Neuronal stem cell (in vitro differentiated cells): ENCODE results near the gene MAPK8IP2.
A peak's percentile ranks its signal among the peaks of the same experiment; 100 is the strongest.

ENCODE experiments used
- DNase-seq: peaks from one replicate; pipeline ENCODE4 v3.0.0-alpha.2; 2013; ENCODE audit warnings: low spot score
- H2AFZ ChIP-seq: one replicate; pipeline ENCODE4 v1.6.1; 2013; ENCODE audit warnings: mild to moderate bottlenecking, low read length, inconsistent platforms
- H2AK5ac ChIP-seq: 2 replicates; pipeline ENCODE4 v1.6.1; 2013; ENCODE audit warnings: low read depth, mild to moderate bottlenecking, inconsistent platforms, low read length, moderate library complexity, mixed read lengths
- H2BK120ac ChIP-seq: 2 replicates; pipeline ENCODE4 v1.6.1; 2013; ENCODE audit warnings: low read depth, mild to moderate bottlenecking, inconsistent platforms, low read length, moderate library complexity, mixed read lengths
- H2BK12ac ChIP-seq: one replicate; pipeline ENCODE4 v1.6.1; 2013; ENCODE audit warnings: low read length, inconsistent platforms
- H2BK15ac ChIP-seq: 2 replicates; pipeline ENCODE4 v1.6.1; 2013; ENCODE audit warnings: mild to moderate bottlenecking, low read length, inconsistent platforms, mixed read lengths
- H2BK5ac ChIP-seq: one replicate; pipeline ENCODE4 v1.6.1; 2013; ENCODE audit warnings: inconsistent platforms, mild to moderate bottlenecking, low read length, moderate library complexity
- H3K14ac ChIP-seq: one replicate; pipeline ENCODE4 v1.6.1; 2013; ENCODE audit warnings: low read length, inconsistent platforms
- H3K18ac ChIP-seq: 2 replicates; pipeline ENCODE4 v1.6.1; 2013; ENCODE audit warnings: low read length, inconsistent platforms
- H3K23ac ChIP-seq: 2 replicates; pipeline ENCODE4 v1.6.1; 2013; ENCODE audit warnings: low read depth, mild to moderate bottlenecking, mixed read lengths, low read length, inconsistent platforms; ENCODE audit not compliant: poor library complexity
- H3K27ac ChIP-seq: replicated peaks from 3 replicates; pipeline ENCODE4 v1.5.1; 2013; ENCODE audit warnings: low read length, inconsistent platforms
- H3K27me3 ChIP-seq, 3 experiments: 2 replicates each; pipeline ENCODE4 v1.6.1; 2013; ENCODE audit warnings: low read length in 3 of 3, mild to moderate bottlenecking in 2 of 3, inconsistent platforms in 1 of 3, low read depth in 1 of 3, mixed read lengths in 1 of 3, moderate library complexity in 1 of 3; ENCODE audit not compliant: control insufficient read depth in 3 of 3, insufficient read depth in 3 of 3
- H3K36me3 ChIP-seq, 2 donors: replicated peaks in 1 of 2; 2 replicates each; pipeline ENCODE4 v1.6.1; 2013; ENCODE audit warnings: low read length in 2 of 2; ENCODE audit not compliant: control insufficient read depth in 2 of 2, insufficient read depth in 2 of 2
- H3K4ac ChIP-seq: 2 replicates; pipeline ENCODE4 v1.6.1; 2013; ENCODE audit warnings: inconsistent platforms, mild to moderate bottlenecking, low read length, moderate library complexity
- H3K4me1 ChIP-seq, 2 donors: 1 replicate in 1 of 2; 2 replicates in 1 of 2; pipeline ENCODE4 v1.6.1; 2013; ENCODE audit warnings: low read length in 2 of 2, low read depth in 1 of 2; ENCODE audit not compliant: control insufficient read depth in 2 of 2, insufficient read depth in 1 of 2
- H3K4me2 ChIP-seq: one replicate; pipeline ENCODE4 v1.6.1; 2013; ENCODE audit warnings: mild to moderate bottlenecking, low read length, inconsistent platforms; ENCODE audit not compliant: insufficient read depth, poor library complexity, severe bottlenecking
- H3K4me3 ChIP-seq, 2 donors: 2 replicates each; pipeline ENCODE4 v1.5.1; 2013; ENCODE audit warnings: low read length in 2 of 2, mild to moderate bottlenecking in 2 of 2, inconsistent platforms in 1 of 2, moderate library complexity in 1 of 2
- H3K79me1 ChIP-seq: one replicate; pipeline ENCODE4 v1.6.1; 2013; ENCODE audit warnings: low read depth, mild to moderate bottlenecking, inconsistent platforms, low read length, moderate library complexity
- H3K9ac ChIP-seq: one replicate; pipeline ENCODE4 v1.6.1; 2013; ENCODE audit warnings: mild to moderate bottlenecking, low read depth, low read length, inconsistent platforms; ENCODE audit not compliant: poor library complexity
- H3K9me3 ChIP-seq, 2 donors: replicated peaks in 1 of 2; 2 replicates each; pipeline versions ENCODE3 to v1.6.1; 2013; ENCODE audit warnings: low read length in 2 of 2, mild to moderate bottlenecking in 2 of 2, inconsistent platforms in 1 of 2, low read depth in 1 of 2, mixed read lengths in 1 of 2, moderate library complexity in 1 of 2; ENCODE audit not compliant: control insufficient read depth in 2 of 2, insufficient read depth in 1 of 2
- H4K8ac ChIP-seq: one replicate; pipeline ENCODE4 v1.6.1; 2013; ENCODE audit warnings: low read depth, mild to moderate bottlenecking, inconsistent platforms, low read length, moderate library complexity
- H4K91ac ChIP-seq: one replicate; pipeline ENCODE4 v1.6.1; 2013; ENCODE audit warnings: low read length, low read depth, mild to moderate bottlenecking, inconsistent platforms; ENCODE audit not compliant: poor library complexity
- WGBS, 2 donors: extraction: QIAGEN DNeasy Blood & Tissue Kit; methylation state at CpG; one replicate each; pipeline ENCODE4 v1.1.7; 2013; ENCODE audit warnings: missing lambda C conversion rate in 2 of 2, mixed read lengths in 1 of 2; ENCODE audit not compliant: insufficient read length in 2 of 2, insufficient replicate concordance in 1 of 2; ENCODE audit errors: extremely low coverage in 2 of 2; 5-methylcytosine and 5-hydroxymethylcytosine counted together

MAPK8IP2 gene

DNA sequence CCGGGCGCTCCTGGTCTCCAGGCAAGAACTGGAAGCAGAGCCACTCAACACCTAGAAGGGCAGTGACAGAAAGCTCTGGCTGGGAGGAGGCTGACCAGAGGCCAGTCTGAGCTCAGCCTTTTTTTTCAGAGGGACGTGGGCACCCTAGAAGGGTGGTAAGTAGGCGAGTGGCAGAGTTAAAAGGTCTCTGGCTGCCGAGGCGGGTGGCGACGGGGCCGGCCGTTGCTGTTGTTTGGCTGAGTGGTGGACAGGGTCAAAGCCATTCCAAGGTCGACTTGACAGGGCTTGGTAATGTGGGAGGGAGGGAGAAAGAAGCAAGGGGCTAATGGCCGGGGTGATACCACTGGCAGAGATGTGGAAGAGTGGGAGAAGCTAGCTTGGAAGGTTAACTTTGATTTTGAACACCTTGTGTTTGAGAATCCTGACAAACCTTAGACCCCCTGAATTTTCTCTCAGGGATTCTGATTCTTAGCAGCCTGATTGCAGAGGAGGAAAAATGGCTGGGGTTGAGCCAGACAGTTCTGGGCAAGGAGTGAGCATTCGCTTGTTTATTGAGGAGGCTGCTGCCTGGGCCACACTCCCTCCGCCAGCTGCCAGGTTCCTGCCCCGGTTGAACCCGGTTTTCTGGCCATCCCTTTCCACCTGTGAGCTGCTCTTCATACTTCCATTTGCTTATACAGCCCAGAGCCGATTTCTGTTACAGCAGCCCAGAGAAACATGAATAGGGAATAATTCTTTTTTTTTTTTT, 37.0 kb upstream of the MAPK8IP2 start:
- H2BK12ac ChIP-seq = no peak overlapping the region
- H3K9me3 ChIP-seq = no peaks in the 10 kb centered on the region
- peak overlapping the region; percentile 94 for H2AFZ ChIP-seq
- H3K4ac ChIP-seq = no peak overlapping the region
- peak overlapping the region; percentile 32 for H2AK5ac ChIP-seq
- H3K27ac ChIP-seq = no peak overlapping the region
- peak overlapping the region; percentile 98 for H3K4me2 ChIP-seq
- peaks cover 0 to 5% of the 10 kb centered on the region in 2 donors for H3K4me1 ChIP-seq
- H3K18ac ChIP-seq = no peak overlapping the region
- no CpG with 5 or more reads among the region's 17 CpGs for WGBS, 2 donors
- H3K14ac ChIP-seq = no peak overlapping the region
- no peak overlapping the region for H4K8ac ChIP-seq
- H2BK15ac ChIP-seq = no peak overlapping the region
- no peak overlapping the region for H2BK5ac ChIP-seq
- H2BK120ac ChIP-seq = no peak overlapping the region
- peak overlapping the region; percentile 84 to 89 for H3K4me3 ChIP-seq
- peaks cover 2% of the 10 kb centered on the region for H3K79me1 ChIP-seq
- H4K91ac ChIP-seq = no peak overlapping the region
- peak overlapping the region; percentile 88 for H3K9ac ChIP-seq
- H3K27me3 ChIP-seq = peaks cover 0 to 17% (median 6%) of the 10 kb centered on the region in 3 experiments
- H3K36me3 ChIP-seq = peaks cover 4 to 11% of the 10 kb centered on the region in 2 donors
- peak overlapping the region; percentile 95 for H3K23ac ChIP-seq
- no peak for DNase-seq

DNA sequence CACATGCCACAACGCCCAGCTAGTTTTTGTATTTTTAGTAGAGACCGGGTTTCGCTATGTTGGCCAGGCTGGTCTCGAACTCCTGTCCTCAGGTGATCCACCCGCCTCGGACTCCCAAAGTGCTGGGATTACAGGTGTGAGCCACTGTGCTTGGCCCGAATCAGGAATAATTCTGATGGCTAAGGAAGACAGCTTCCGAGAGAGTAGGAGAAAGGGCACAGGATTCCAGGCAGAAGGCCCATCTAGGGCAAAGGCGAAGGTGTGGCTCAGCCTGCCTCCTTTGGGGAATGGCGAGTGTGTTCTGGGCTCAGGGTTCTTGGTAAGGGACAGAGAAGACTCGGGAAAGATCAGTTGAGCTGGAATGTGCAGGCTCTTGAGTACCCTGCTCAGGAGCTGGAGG, 36.3 kb upstream of the MAPK8IP2 start:
- Histone ChIP-seq H2AK5ac (no peak overlapping the region), H3K14ac (no peak overlapping the region), H3K79me1 (peaks cover 2% of the 10 kb centered on the region), H3K27ac (no peak overlapping the region), H3K9me3 (no peaks in the 10 kb centered on the region), H3K9ac (no peak overlapping the region), H3K4me3 (no peak overlapping the region), H4K8ac (no peak overlapping the region), H2BK15ac (no peak overlapping the region), H3K4me1 (peaks cover 0 to 5% of the 10 kb centered on the region in 2 donors), H3K4me2 (no peak overlapping the region), H2BK5ac (no peak overlapping the region), H3K23ac (no peak overlapping the region), H2BK120ac (no peak overlapping the region), H4K91ac (no peak overlapping the region), H3K4ac (no peak overlapping the region), H3K36me3 (peaks cover 11 to 18% of the 10 kb centered on the region in 2 donors), H2AFZ (no peak overlapping the region), H2BK12ac (no peak overlapping the region), H3K18ac (no peak overlapping the region), H3K27me3 (peaks cover 0 to 15% (median 6%) of the 10 kb centered on the region in 3 experiments)
- WGBS, 2 donors = no CpG with 5 or more reads among the region's 11 CpGs
- no peak for DNase-seq

GRCh38 chr22:50567721-50568252, 32.8 kb upstream of the MAPK8IP2 start:
- no peak overlapping the region for H3K9ac ChIP-seq
- H3K4me2 ChIP-seq = no peak overlapping the region
- no peak overlapping the region for H2BK120ac ChIP-seq
- H4K91ac ChIP-seq = no peak overlapping the region
- H3K27me3 ChIP-seq = peaks cover 0 to 6% (median 0%) of the 10 kb centered on the region in 3 experiments
- H3K9me3 ChIP-seq = no peaks in the 10 kb centered on the region
- no peak overlapping the region for H3K27ac ChIP-seq
- no peak overlapping the region for H3K4me3 ChIP-seq
- DNase-seq = no peak
- peaks cover 0 to 5% of the 10 kb centered on the region in 2 donors for H3K4me1 ChIP-seq
- no peaks in the 10 kb centered on the region for H3K79me1 ChIP-seq
- H2AK5ac ChIP-seq = no peak overlapping the region
- no peak overlapping the region for H4K8ac ChIP-seq
- H2BK5ac ChIP-seq = no peak overlapping the region
- H3K4ac ChIP-seq = no peak overlapping the region
- H3K36me3 ChIP-seq = peaks cover 41 to 53% of the 10 kb centered on the region in 2 donors
- H2AFZ ChIP-seq = no peak overlapping the region
- WGBS, 2 donors = no CpG with 5 or more reads among the region's 7 CpGs
- H3K14ac ChIP-seq = no peak overlapping the region
- no peak overlapping the region for H3K18ac ChIP-seq
- no peak overlapping the region for H3K23ac ChIP-seq
- H2BK15ac ChIP-seq = no peak overlapping the region
- H2BK12ac ChIP-seq = no peak overlapping the region

GRCh38 chr22:50568626-50569025, 32.0 kb upstream of the MAPK8IP2 start:
- no CpG with 5 or more reads among the region's 7 CpGs for WGBS, 2 donors

More at GRCh38 chr22:50568626-50569025, 32.0 kb upstream of the MAPK8IP2 start:
- DNase-seq = no peak
- Histone ChIP-seq H3K79me1 (no peaks in the 10 kb centered on the region), H4K8ac (no peak overlapping the region), H3K9ac (no peak overlapping the region), H2BK15ac (no peak overlapping the region), H2AFZ (no peak overlapping the region), H3K4ac (no peak overlapping the region), H3K23ac (no peak overlapping the region), H2BK12ac (no peak overlapping the region), H2AK5ac (no peak overlapping the region), H3K9me3 (no peaks in the 10 kb centered on the region), H3K18ac (no peak overlapping the region), H3K27ac (no peak overlapping the region), H2BK5ac (no peak overlapping the region), H3K27me3 (peaks cover 0 to 4% (median 0%) of the 10 kb centered on the region in 3 experiments), H3K4me3 (no peak overlapping the region), H3K14ac (peak overlapping the region; percentile 17), H4K91ac (no peak overlapping the region), H3K4me1 (peaks cover 0 to 2% of the 10 kb centered on the region in 2 donors), H3K36me3 (peaks cover 46 to 61% of the 10 kb centered on the region in 2 donors), H3K4me2 (no peak overlapping the region), H2BK120ac (no peak overlapping the region)
